CD4-positive, alpha-beta memory T cell (primary cell): Measurements from ENCODE around the gene LACTB. TPM values are rescaled to one million over a fixed set of nuclear protein-coding genes. Genes with fewer than 3 reads are reported as not detected.

Experiments
- CTCF ChIA-PET: fragments of 350-600 bp; sonication (Branson Sonifier 250); formaldehyde crosslinking; loops from one replicate; lab custom pipeline; 2021; ENCODE audit warnings: inconsistent platforms; ENCODE audit not compliant: partially characterized antibody; lab: Charles Lee
- POLR2A ChIA-PET: fragments of 350-600 bp; sonication (Branson Sonifier 250); formaldehyde crosslinking; loops from one replicate; lab custom pipeline; 2021; ENCODE audit not compliant: partially characterized antibody; lab: Charles Lee
- DNase-seq, 5 donors: peaks; one replicate each; pipeline versions ENCODE4 v3.0.0 to v3.0.0-alpha.2; 2020 to 2022; ENCODE audit warnings: mixed read lengths in 1 of 5
- H3K27ac ChIP-seq: one replicate; pipeline ENCODE4 v1.7.0; 2013; ENCODE audit warnings: low read depth, low read length
- H3K27me3 ChIP-seq: 2 replicates; pipeline ENCODE4 v1.7.0; 2013; ENCODE audit warnings: mild to moderate bottlenecking, low read length, moderate library complexity; ENCODE audit not compliant: insufficient read depth
- H3K36me3 ChIP-seq: 2 replicates; pipeline ENCODE4 v1.7.0; 2013; ENCODE audit warnings: mild to moderate bottlenecking, low read length, moderate library complexity; ENCODE audit not compliant: insufficient read depth
- H3K4me1 ChIP-seq: 2 replicates; pipeline ENCODE4 v1.7.0; 2013; ENCODE audit warnings: mild to moderate bottlenecking, low read length, moderate library complexity; ENCODE audit not compliant: insufficient read depth
- H3K4me3 ChIP-seq, 2 donors: one replicate each; pipeline ENCODE4 v1.7.0; 2013; ENCODE audit warnings: low read length in 2 of 2, mild to moderate bottlenecking in 1 of 2
- H3K9me3 ChIP-seq, 2 donors: one replicate each; pipeline ENCODE4 v1.7.0; 2013; ENCODE audit warnings: low read length in 2 of 2, control low read depth in 1 of 2; ENCODE audit not compliant: control insufficient read depth in 1 of 2
- H3K27ac Mint-ChIP-seq, 7 donors: one replicate each; pipeline ENCODE4 v1.8.0; 2020 to 2021; ENCODE audit warnings: mixed read lengths in 7 of 7, mild to moderate bottlenecking in 6 of 7, inconsistent platforms in 3 of 7, moderate library complexity in 3 of 7
- H3K27me3 Mint-ChIP-seq, 2 donors: one replicate each; pipeline ENCODE4 v1.8.0; 2020 to 2021; ENCODE audit warnings: mixed read lengths in 2 of 2
- H3K36me3 Mint-ChIP-seq, 2 donors: one replicate each; pipeline ENCODE4 v1.8.0; 2020 to 2021; ENCODE audit warnings: mixed read lengths in 2 of 2, inconsistent platforms in 1 of 2, mild to moderate bottlenecking in 1 of 2
- H3K4me1 Mint-ChIP-seq, 4 donors: one replicate each; pipeline ENCODE4 v1.8.0; 2020 to 2021; ENCODE audit warnings: mixed read lengths in 4 of 4, mild to moderate bottlenecking in 1 of 4
- H3K4me3 Mint-ChIP-seq, 8 donors: one replicate each; pipeline ENCODE4 v1.8.0; 2020 to 2021; ENCODE audit warnings: mixed read lengths in 8 of 8, mild to moderate bottlenecking in 7 of 8, moderate library complexity in 6 of 8, inconsistent platforms in 3 of 8
- H3K9me3 Mint-ChIP-seq, 8 donors: one replicate each; pipeline ENCODE4 v1.8.0; 2020 to 2021; ENCODE audit warnings: mixed read lengths in 8 of 8, mild to moderate bottlenecking in 5 of 8, inconsistent platforms in 3 of 8, moderate library complexity in 1 of 8
- intact Hi-C: fragments of 100-400 bp; cut with micrococcal nuclease; formaldehyde crosslinking; loops from one replicate; pipeline ENCODE4 v1.15.1; 2023
- polyA plus RNA-seq, 2 donors: library from polyadenylated mRNA; unstranded; fragments of 300-500 nt; fragmentation: Illumina TruSeq; gene quantifications; one replicate each; pipeline ENCODE4 v1.2.3, GENCODE V29; 2021
- total RNA-seq, 2 experiments: library from RNA; stranded (reverse); gene quantifications; one replicate each; pipeline ENCODE4 v1.2.3, GENCODE V29; 2021

LACTB gene
- total and polyA plus RNA-seq, 4 experiments from 2014 or later: 8.9 to 12.1 (median 11.6) TPM

DNA sequence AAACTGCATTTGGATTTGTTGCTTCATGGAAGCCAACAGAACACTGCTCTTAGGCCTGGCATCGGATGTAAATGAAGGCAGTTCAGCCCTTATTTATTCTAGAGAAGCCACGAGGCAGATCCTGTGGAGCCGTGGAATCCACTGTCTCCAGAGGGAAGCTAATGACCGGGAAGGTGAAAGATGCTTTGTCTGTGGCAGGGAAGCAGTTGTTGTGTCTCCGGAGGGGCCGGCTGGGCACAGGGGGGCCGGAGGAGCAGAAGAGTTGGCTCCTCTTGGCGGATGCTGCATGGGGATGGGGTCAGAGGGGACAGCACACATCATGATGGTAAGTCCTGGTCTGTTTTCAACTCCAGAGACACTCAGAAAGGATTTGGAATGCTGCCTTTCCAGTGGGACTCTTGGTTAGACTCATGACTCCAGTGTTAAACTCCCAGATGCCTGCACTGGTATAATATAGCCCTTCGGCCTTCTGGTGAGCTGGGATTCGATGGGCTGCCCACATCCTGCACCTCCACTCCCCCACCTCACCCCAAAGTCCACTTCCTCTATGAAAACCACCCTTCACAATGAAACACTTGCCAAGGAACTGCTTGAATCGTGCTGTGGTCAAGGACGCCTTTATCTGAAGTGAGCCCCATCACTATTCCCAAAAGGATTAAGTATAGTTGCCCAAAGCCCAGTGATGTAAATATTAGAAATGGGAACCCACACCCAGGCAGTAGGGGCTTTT, 45.5 kb upstream of the LACTB start:
- H3K4me3 ChIP-seq: no peak overlapping the region

DNA sequence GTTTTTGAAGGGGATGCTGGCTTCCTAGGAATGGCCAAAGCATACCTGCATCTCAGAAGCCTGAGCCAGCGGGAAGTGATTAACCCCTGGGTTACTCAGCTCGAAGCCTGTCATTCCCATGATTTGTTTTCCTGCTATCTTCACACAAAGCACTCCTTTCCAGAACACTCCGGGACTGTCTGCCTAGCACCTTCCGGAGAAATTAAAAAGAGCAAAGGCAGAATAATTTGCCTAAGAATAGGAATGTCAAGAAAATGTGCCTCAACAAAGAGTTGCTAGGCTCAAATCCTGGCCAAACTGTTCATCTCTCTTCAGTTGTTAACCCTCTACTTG, 45.0 kb upstream of the LACTB start:
- Mint-ChIP-seq H3K4me1 (peaks cover 0 to 6% (median under 1%) of the 10 kb centered on the region in 4 donors), H3K27me3 (peaks cover 8% of the 10 kb centered on the region in 2 donors), H3K9me3 (peaks cover 0 to 2% (median 0%) of the 10 kb centered on the region in 8 donors), H3K27ac (no peak overlapping the region), H3K4me3 (no peak overlapping the region), H3K36me3 (peaks cover 0 to 1% of the 10 kb centered on the region in 2 donors)
- ChIA-PET CTCF (no interaction called here), POLR2A (no interaction called here)
- no peak overlapping the region for H3K4me3 ChIP-seq
- no peaks in the 10 kb centered on the region for H3K36me3 ChIP-seq
- H3K27me3 ChIP-seq: peaks cover 13% of the 10 kb centered on the region
- H3K4me1 ChIP-seq: no peaks in the 10 kb centered on the region
- H3K27ac ChIP-seq: no peak overlapping the region
- no peaks in the 10 kb centered on the region for H3K9me3 ChIP-seq
- intact Hi-C loops: no loop called here
- no peak for DNase-seq

More for the DNA sequence above, 45.5 kb upstream of the LACTB start:
- Mint-ChIP-seq H3K4me3 (no peak overlapping the region), H3K9me3 (peaks cover 0 to 2% (median 0%) of the 10 kb centered on the region in 8 donors), H3K4me1 (peaks cover 0 to 6% (median under 1%) of the 10 kb centered on the region in 4 donors), H3K36me3 (peaks cover under 1 to 5% of the 10 kb centered on the region in 2 donors), H3K27ac (no peak overlapping the region), H3K27me3 (peaks cover 4 to 8% of the 10 kb centered on the region in 2 donors)
- no peaks in the 10 kb centered on the region for H3K4me1 ChIP-seq
- no peak for DNase-seq
- CTCF ChIA-PET: no interaction called here
- no peak overlapping the region for H3K27ac ChIP-seq
- POLR2A ChIA-PET: no interaction called here
- no peaks in the 10 kb centered on the region for H3K9me3 ChIP-seq
- H3K27me3 ChIP-seq: peaks cover 13% of the 10 kb centered on the region
- intact Hi-C loops: no loop called here
- H3K36me3 ChIP-seq: no peaks in the 10 kb centered on the region

GRCh38 chr15:63077952-63078351, 43.7 kb upstream of the LACTB start:
- POLR2A ChIA-PET: no interaction called here
- CTCF ChIA-PET: interaction anchor here (1.5 kb wide), 1 partner anchor 30 kb away, joined by 7 read pairs; no protein-coding TSS in a partner anchor
- no peaks in the 10 kb centered on the region for H3K9me3 ChIP-seq
- no peaks in the 10 kb centered on the region for H3K36me3 Mint-ChIP-seq
- H3K9me3 Mint-ChIP-seq: peaks cover 0 to 2% (median 0%) of the 10 kb centered on the region in 8 donors
- no peak overlapping the region for H3K27ac Mint-ChIP-seq
- DNase-seq: no peak
- H3K27me3 ChIP-seq: peaks cover 13% of the 10 kb centered on the region
- H3K4me1 ChIP-seq: no peaks in the 10 kb centered on the region
- no peak overlapping the region for H3K4me3 Mint-ChIP-seq
- H3K36me3 ChIP-seq: no peaks in the 10 kb centered on the region
- H3K27me3 Mint-ChIP-seq: peaks cover 8% of the 10 kb centered on the region in 2 donors
- H3K4me1 Mint-ChIP-seq: peaks cover 0 to 6% (median under 1%) of the 10 kb centered on the region in 4 donors
- no peak overlapping the region for H3K27ac ChIP-seq
- H3K4me3 ChIP-seq: no peak overlapping the region
- intact Hi-C loops: no loop called here

- Mint-ChIP-seq H3K27me3 (peaks cover 8 to 9% of the 10 kb centered on the region in 2 donors), H3K9me3 (no peaks in the 10 kb centered on the region), H3K4me3 (no peak overlapping the region), H3K4me1 (peaks cover 0 to 6% (median under 1%) of the 10 kb centered on the region in 4 donors), H3K27ac (no peak overlapping the region), H3K36me3 (no peaks in the 10 kb centered on the region)
- H3K27me3 ChIP-seq: peaks cover 13% of the 10 kb centered on the region
- no peaks in the 10 kb centered on the region for H3K36me3 ChIP-seq
- H3K27ac ChIP-seq: no peak overlapping the region
- no peaks in the 10 kb centered on the region for H3K4me1 ChIP-seq
- H3K9me3 ChIP-seq: no peaks in the 10 kb centered on the region
- CTCF ChIA-PET: interaction anchor here (1.0 kb wide), 1 partner anchor 33 kb away, joined by 3 read pairs; no protein-coding TSS in a partner anchor
- POLR2A ChIA-PET: interaction anchor here (0.7 kb wide), 1 partner anchor 209 kb away, joined by 3 read pairs; no protein-coding TSS in a partner anchor
- DNase-seq: no peak
- no peak overlapping the region for H3K4me3 ChIP-seq
- intact Hi-C loops: no loop called here
Measured at GRCh38 chr15:63079947-63080626, 41.6 kb upstream of the LACTB start.

DNA sequence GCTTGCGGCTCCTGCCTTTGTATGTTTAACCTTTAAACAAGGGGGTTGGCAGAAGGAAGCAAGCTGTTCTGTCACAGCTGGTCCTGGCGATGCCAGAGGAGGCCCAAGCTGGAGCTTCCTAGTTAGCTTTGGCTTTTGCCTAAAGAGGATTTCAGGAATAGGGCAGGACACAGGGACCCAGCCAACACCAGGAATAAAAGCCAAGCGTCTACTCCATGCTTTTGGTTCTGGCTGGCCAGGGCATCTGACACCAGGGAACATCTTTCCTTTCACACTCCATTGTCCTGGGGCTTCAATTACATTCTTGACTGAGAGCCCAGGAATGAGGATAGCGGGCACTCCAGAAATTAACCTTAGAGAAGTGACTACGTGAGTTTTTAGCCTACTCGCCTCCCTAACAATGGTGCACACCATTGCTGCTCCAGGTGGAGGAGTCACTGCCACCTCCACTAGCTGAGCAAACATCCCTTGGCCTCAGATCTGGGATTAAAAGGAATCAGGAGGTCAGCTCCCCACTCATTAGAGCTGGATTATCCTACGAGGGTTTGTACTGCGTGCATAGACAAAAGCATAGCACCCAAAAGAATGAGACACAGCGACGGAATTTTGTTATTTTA, 40.9 kb upstream of the LACTB start:
- CTCF ChIA-PET: no interaction called here
- intact Hi-C loops: no loop called here
- H3K27me3 ChIP-seq: peaks cover 13% of the 10 kb centered on the region

GRCh38 chr15:63082366-63082765, 39.3 kb upstream of the LACTB start:
- Histone ChIP-seq H3K9me3 (no peaks in the 10 kb centered on the region), H3K4me1 (no peaks in the 10 kb centered on the region), H3K36me3 (no peaks in the 10 kb centered on the region), H3K27ac (no peak overlapping the region), H3K27me3 (peaks cover 13% of the 10 kb centered on the region), H3K4me3 (no peak overlapping the region)
- H3K4me3 Mint-ChIP-seq: no peak overlapping the region
- H3K27me3 Mint-ChIP-seq: peaks cover 5 to 9% of the 10 kb centered on the region in 2 donors
- ChIA-PET CTCF (no interaction called here), POLR2A (interaction anchor here (0.6 kb wide), 1 partner anchor 245 kb away, joined by 3 read pairs; no protein-coding TSS in a partner anchor)
- no peak for DNase-seq
- no peaks in the 10 kb centered on the region for H3K4me1 Mint-ChIP-seq
- H3K9me3 Mint-ChIP-seq: no peaks in the 10 kb centered on the region
- no peak overlapping the region for H3K27ac Mint-ChIP-seq
- H3K36me3 Mint-ChIP-seq: no peaks in the 10 kb centered on the region
- intact Hi-C loops: no loop called here

More for the DNA sequence above, 40.9 kb upstream of the LACTB start:
- H3K27ac ChIP-seq: no peak overlapping the region
- no peaks in the 10 kb centered on the region for H3K36me3 ChIP-seq
- POLR2A ChIA-PET: interaction anchor here (0.7 kb wide), 1 partner anchor 209 kb away, joined by 3 read pairs; no protein-coding TSS in a partner anchor
- Mint-ChIP-seq H3K36me3 (no peaks in the 10 kb centered on the region), H3K27ac (no peak overlapping the region), H3K27me3 (peaks cover 8 to 9% of the 10 kb centered on the region in 2 donors), H3K9me3 (no peaks in the 10 kb centered on the region), H3K4me1 (peaks cover 0 to 2% (median under 1%) of the 10 kb centered on the region in 4 donors), H3K4me3 (no peak overlapping the region)
- DNase-seq: no peak
- H3K9me3 ChIP-seq: no peaks in the 10 kb centered on the region
- no peak overlapping the region for H3K4me3 ChIP-seq
- H3K4me1 ChIP-seq: no peaks in the 10 kb centered on the region

DNA sequence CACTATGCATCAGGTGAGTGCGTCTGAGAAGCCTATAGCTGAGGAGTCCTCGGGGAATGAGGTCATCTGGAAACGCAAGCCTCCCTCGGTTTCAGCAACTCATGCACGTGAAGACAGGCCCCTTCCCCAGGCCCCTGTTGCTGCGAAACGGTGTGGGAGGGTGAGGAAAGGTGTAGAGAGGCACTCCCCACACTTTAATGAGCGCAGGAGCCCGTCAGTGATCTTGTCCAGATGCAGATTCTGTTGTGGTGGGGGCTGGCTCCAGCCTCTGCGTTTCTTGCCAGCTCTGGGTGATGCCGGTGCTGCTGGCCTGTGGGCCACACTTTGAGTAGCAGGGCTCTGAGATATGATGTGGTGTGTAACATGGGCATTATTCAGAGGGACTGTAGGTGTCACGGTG, 38.6 kb upstream of the LACTB start:
- Mint-ChIP-seq H3K27me3 (peaks cover 3 to 9% of the 10 kb centered on the region in 2 donors), H3K36me3 (no peaks in the 10 kb centered on the region), H3K4me3 (no peak overlapping the region), H3K4me1 (no peaks in the 10 kb centered on the region), H3K9me3 (no peaks in the 10 kb centered on the region), H3K27ac (no peak overlapping the region)
- intact Hi-C loops: no loop called here
- Histone ChIP-seq H3K4me1 (no peaks in the 10 kb centered on the region), H3K4me3 (no peak overlapping the region), H3K9me3 (no peaks in the 10 kb centered on the region), H3K27me3 (peaks cover 10% of the 10 kb centered on the region), H3K36me3 (no peaks in the 10 kb centered on the region), H3K27ac (no peak overlapping the region)
- ChIA-PET CTCF (no interaction called here), POLR2A (no interaction called here)
- DNase-seq: no peak
